ENCODE data around the gene SACS.

SACS gene

GRCh38 chr13:23433171-23434153, at the start of gene SACS:
Gene SACS (minus strand): TSS chr13:23433702. CDS start chr13:23411239, 22,463 bp downstream.
- DNase-seq: no peak

- no peak for DNase-seq
These were observed 46.8 kb upstream of the SACS start for GRCh38 chr13:23480324-23480723.

GRCh38 chr13:23477101-23477500, 43.6 kb upstream of the SACS start:
- DNase-seq: no peak

- no peak for DNase-seq
These were observed 39.7 kb upstream of the SACS start for GRCh38 chr13:23473221-23473620.

DNA sequence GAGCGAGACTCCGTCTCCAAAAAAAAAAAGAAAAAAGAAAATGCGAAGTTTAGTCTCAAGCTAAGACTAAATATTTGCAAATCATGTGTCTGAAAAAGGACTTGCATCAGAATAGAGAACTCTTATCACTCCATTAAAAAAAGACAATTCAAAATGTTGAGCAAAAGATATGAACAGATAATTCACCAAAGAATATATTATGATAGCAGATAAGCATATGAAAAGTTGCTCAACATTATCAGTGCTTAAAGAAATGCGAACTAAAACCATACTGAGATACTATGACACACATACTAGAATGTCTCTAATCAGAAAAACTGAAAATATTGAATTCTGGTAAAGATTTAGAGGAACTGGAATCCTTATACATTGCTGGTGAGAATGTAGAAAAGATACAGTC, 38.7 kb upstream of the SACS start:
- no peak for DNase-seq

DNA sequence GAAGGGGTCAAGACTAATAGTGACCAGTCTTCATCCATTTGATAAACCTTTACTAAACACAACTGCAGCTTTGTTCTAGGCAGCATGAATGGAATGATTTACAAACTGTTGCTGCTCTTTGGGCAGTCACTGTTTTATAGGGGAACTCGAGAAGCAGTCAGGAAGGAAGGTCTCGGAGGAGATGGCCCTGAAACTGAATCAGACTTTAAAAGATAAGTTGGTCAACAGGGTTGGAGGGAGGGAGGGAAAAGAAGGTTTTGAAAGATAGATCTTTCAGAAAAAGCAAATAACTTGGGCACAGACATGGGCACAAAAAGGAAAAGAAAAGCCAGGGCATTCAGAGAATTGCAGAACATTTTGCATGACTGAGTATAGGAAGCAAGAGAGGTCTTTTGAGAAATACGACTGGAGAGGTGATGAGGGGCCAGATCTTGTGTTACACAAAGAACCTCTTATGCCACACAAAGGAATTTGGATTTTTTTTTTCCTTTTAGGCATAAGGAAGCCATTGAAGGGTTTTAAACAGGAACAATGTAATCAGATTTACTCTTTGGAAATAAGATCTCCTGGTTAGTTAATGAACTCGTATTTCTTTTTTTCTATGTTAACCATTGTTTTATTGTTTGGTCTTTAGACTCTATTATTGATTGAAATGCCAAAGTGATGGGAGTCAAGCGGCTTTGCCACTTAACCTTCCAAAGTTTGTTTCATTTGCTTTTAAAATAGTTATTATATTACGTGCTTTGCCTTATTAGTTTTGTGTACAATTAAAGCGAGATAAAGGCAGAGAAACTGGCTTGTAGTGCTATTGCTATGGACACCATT, 37.5 kb upstream of the SACS start:
- DNase-seq: no peak

- DNase-seq: no peak
These were observed 36.5 kb upstream of the SACS start for GRCh38 chr13:23469951-23470421.

GRCh38 chr13:23468811-23469210, 35.3 kb upstream of the SACS start:
- DNase-seq: no peak

DNA sequence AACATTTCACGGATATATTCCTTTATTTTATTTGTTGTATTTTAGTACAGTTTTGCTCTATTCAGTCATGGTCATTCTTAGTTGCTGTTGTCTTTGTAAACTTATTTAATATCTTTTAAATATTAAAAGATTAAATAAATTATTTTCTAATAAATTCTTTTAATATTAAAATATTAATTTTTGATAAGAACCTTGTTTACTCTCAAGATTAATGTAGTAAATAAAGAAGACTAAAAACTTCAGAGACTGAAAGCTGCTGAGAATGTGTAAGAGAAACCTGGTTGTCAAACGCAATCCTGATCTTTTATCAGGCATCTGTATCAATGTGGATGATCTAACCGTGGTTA, 34.4 kb upstream of the SACS start:
- no peak for DNase-seq

- no peak for DNase-seq
These were observed 33.8 kb upstream of the SACS start for GRCh38 chr13:23467048-23467931.

DNA sequence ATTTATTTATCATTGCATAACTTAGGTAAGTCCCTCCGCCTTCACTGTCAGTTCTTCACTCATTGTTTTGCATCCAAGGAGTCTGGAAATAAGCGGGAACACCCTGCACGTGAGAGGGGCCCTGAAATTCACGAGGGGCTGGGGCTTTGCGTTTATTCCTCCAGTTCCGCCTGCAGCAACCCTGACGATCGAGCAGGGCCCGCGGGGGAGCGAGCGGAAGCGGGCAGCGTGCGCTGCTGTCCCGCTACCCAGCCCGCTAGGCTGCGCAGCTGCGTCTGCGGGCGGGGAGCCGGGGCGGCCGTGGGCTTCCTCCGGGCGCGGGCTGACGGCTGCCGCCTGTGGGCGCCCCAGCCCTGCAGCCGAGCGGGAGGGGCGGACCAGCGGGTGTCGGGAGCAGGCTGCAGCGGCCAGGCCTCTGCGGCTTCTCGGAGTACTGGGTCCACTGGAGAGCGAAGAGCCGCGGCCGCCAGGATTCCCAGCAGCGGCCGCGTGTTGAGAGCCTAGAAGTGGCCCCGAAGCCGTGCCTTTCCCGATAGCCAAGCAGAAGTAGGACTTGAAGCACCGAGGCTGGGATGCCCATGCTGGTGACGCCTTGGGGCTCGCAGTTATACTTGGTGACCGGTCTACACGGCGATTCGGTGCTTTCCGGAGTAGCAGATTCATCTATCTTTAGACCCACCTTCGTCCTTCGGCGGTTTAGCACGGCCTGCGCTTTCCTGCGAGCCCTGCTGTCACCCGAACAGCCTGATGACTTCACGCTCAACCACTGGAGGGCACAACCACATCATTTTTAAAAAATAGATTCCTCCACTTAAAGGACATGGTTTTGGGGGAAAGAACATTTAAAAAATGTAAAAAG, 32.9 kb upstream of the SACS start:
- peak; percentile 42 to 52 for DNase-seq

DNA sequence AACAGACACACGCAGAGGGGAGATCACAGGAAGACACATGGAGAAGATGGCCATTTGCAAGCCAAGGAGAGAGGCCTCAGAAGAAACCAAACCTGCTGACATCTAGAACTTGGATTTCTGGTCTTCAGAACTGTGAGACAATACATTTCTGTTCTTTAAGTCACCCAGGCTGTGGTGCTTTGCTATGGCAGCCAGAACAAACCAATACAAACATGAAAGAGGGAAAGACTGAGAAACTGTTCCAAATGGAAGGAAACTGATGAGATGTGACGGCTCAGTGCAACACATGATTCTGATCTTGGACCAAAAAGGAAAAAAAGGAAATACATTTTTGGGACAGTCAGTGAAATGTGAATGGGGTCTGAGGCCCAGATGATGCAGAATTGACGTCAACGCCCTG, 30.2 kb upstream of the SACS start:
- DNase-seq: no peak

GRCh38 chr13:23462815-23463559, 29.5 kb upstream of the SACS start:
- DNase-seq: no peak

DNA sequence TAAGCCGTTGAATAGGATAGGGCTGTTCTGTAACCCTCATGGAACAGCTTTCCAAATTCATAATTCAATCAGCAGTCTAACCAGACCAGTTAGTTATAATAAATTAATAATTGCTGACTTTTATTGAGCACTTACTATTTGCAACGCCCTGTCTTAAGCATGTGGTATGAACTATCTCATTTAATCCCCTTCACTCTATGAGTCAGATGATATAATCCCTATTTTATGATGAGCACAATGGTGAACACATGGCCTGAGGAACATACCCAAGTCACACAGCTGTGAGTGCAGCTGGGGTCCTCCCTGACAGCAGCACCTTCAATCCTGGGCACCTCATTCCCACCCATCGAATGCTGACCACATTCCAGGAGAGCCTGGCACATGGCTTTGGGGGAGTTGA, 28.0 kb upstream of the SACS start:
- DNase-seq: no peak

DNA sequence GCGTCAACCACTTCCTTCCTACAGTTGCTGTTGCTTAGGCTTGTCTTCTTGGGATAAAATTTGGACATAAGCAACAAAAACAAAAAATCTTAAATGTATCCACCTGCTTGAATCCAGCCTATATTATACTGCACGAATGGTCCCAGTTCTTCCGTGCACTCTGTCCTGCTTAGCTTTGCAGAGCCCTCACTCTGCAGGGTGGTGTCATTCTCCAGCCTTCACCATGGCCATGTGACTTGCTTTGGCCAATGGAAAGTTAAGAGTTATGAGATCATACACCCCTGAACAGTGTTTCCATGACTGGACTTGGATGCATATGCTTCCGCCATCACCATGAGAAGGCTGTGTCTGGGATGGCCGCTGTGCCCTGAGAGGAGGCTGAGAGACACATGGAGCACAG, 27.4 kb upstream of the SACS start:
- DNase-seq: no peak

DNA sequence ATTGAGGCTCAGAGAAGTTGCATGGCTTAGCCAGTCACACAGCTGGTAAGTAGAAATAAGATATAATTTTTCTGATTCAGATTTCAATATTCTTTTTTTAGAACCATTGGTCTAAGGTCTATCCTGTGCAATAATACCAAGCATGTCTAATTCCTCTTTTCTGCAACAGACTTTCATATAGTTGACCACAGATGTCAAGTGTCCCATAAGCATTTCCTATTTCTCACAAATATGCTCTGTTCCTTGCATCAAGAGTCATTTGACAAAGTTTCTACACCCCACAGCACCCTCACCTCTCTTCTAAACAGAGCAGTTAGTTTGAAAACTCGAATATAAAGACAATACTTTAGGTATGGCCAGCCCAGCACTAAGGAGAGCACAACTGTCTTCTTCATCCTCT, 26.8 kb upstream of the SACS start:
- no peak for DNase-seq

GRCh38 chr13:23458989-23459388, 25.5 kb upstream of the SACS start:
- no peak for DNase-seq

DNA sequence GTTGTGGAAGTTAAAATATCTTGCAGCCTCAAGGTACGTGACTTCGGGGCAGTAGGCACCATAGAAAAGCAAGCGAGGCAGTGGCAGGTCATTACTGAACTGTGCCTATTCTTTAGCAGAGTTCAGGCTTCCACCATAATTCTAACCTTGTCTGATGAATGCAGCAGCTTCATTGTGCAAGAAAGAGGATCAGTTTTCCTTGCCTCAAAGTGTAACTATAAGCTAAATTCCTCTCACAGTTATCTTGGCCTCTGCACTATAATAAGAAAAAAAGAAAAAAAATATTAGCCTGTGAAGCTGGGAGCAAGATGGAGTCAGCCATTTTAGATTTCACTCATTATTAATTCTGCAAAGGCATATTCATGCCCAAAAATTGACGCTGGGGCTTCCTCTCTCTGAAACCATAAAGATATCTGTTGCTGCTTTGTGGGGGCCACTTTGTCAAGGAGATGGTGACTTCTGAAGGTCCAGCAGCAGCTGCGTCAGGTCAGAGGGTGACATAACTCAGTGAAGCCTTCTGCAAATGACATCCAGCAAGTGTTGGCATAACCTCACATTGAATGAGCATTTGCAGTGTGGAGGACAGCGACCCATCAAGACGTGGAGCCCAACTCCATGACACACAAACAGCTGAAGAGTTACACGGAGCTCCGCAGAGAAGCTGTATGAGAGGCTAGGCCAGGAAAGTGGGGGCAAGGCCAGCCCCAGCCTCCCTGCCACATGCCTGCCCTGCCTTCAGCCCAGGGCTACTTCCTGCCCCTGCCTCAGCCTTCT, 23.1 kb upstream of the SACS start:
- no peak for DNase-seq

DNA sequence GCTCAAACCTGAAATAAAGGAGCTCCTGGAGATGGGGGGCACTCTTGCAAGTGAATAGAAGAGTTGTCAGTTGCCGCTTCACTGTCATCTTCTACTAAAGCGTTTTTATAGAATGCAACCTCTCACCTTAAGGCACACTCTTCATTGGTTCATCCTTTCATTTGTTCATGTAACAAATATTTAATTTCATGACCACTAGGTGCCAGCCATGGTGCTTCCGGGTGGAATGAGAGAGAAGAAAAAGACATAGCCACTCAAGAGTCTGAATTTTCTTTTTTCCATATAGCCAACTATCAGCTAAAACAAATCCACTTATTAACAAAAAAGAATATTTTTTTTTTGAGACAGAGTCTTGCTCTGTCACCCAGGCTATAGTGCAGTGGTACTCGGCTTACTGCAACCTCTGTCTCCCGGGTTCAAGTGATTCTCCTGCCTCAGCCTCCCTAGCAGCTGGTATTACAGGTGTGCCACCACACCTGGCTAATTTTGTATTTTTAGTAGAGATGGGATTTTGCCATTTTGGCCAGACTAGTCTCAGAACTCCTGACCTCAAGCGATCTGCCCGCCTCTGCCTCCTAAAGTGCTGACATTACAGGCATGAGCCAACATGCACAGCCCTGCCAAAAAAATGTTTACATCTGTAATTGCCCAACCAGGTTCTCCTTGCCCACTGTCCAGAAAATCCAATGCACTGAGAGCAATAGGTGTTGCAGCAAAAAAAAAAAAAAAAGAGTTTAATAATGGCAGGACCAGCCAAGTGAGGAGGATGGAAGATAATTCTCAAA, 22.1 kb upstream of the SACS start:
- no peak for DNase-seq

Measured in stimulated activated CD4-positive, alpha-beta T cell treated with anti-CD3 and anti-CD28 coated beads, Interleukin-2, amount 100 ng/mL, for 48 hours (primary cell).